Measurements from ENCODE around the gene CD58. TPM values are rescaled to one million over a fixed set of nuclear protein-coding genes. Genes with fewer than 3 reads are reported as not detected.

Gene CD58
- total RNA-seq, 2 experiments from 2014 or later = 11.1 to 12.7 TPM

DNA sequence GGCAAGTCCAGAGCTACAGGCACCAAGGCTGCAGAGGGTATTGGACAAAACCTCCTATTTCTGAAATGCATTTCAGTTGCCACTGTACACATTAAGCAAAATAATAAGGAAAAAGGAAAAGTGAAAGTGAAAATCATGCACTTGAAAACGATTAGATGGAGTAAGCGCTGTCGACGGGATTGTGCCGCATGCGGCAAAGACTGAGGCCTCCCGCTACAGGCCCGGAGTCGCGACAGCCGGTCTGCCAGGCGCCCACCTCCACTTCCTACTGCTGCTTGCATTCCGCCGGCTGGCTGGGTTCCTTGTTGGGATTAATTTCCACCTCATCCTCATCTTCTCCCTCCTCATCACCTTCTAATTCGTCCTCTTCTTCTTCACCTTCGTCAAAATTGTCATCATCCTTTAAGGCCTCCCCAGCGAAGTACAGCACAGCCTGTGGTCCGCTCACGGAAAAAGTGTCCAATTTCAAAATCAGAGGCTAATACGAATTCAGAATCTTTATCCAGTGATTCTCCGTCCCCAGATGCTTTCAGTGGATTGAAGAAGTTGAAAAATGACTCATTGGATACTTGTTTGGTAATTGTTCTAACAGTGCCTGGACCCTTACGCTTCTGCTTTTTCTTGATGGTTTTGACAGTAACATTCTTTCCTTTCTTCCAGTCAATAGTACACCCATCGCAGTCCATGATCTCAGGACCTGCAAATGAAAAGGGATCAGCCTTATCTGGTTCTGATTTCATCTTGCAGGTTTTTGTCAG, 38.0 kb downstream of the CD58 start:
- H3K4me3 Mint-ChIP-seq = no peak overlapping the region
- no peak for ATAC-seq
- no peak overlapping the region for H3K27ac Mint-ChIP-seq
- CTCF ChIA-PET = no interaction called here
- POLR2A ChIA-PET = no interaction called here
- H3K4me1 Mint-ChIP-seq (ENCODE audit: low read depth) = peaks cover 13% of the 10 kb centered on the region
- intact Hi-C loops (cut with micrococcal nuclease) = no loop called here
- no peaks in the 10 kb centered on the region for H3K27me3 Mint-ChIP-seq
- H3K36me3 Mint-ChIP-seq (ENCODE audit: low read depth) = peaks cover 40% of the 10 kb centered on the region
- no peak for DNase-seq
- TF ChIP-seq, protein P1, sequence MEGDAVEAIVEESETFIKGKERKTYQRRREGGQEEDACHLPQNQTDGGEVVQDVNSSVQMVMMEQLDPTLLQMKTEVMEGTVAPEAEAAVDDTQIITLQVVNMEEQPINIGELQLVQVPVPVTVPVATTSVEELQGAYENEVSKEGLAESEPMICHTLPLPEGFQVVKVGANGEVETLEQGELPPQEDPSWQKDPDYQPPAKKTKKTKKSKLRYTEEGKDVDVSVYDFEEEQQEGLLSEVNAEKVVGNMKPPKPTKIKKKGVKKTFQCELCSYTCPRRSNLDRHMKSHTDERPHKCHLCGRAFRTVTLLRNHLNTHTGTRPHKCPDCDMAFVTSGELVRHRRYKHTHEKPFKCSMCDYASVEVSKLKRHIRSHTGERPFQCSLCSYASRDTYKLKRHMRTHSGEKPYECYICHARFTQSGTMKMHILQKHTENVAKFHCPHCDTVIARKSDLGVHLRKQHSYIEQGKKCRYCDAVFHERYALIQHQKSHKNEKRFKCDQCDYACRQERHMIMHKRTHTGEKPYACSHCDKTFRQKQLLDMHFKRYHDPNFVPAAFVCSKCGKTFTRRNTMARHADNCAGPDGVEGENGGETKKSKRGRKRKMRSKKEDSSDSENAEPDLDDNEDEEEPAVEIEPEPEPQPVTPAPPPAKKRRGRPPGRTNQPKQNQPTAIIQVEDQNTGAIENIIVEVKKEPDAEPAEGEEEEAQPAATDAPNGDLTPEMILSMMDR (IDR thresholded peaks at IDR 0.05) = no peak
- no peaks in the 10 kb centered on the region for H3K9me3 Mint-ChIP-seq

DNA sequence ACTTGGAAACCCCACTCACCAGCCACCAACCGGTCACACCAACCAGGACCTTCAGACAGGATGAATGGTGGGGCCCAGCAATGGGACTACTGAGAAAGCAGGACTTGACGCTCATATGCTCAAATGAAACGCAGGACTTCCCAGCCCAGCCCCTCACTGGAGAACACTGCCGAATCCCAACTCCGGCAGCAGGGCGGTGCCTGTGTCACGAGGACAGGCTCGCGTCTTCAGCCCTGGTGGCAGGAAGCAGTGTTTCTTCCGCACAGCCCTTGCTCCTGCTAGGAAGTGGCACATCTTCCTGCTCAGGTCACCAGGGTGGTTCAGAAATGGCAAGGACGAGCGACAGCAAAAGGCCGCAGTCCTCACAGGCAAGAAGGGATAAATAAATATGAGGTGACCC, 38.9 kb downstream of the CD58 start:
- Mint-ChIP-seq H3K27ac (no peak overlapping the region), H3K9me3 (peaks cover 3% of the 10 kb centered on the region), H3K4me1 (ENCODE audit: low read depth) (peaks cover 7% of the 10 kb centered on the region), H3K36me3 (ENCODE audit: low read depth) (peaks cover 45% of the 10 kb centered on the region), H3K4me3 (no peak overlapping the region), H3K27me3 (no peaks in the 10 kb centered on the region)
- TF ChIP-seq, protein P1 (IDR thresholded peaks at IDR 0.05) = no peak
- POLR2A ChIA-PET = no interaction called here
- no peak for DNase-seq
- intact Hi-C loops (cut with micrococcal nuclease) = no loop called here
- CTCF ChIA-PET = no interaction called here
- no peak for ATAC-seq

DNA sequence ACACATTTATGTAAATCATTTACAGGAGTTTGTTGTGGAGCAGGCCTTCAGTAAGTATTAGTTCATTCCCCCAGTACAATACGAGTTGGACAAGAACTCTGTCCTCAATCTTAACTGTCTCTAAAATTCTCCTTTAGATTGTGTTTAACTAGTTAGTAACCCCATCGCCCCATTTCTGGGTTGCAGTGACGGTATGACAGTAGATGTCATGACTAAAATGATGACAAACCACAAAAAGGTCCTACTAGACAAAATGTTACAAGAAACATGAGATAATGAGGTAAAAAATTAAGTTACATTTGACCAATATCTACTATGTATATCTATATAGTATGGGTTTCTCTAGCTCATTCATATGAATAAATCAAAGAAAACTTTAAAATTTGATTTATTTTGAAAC, 41.1 kb downstream of the CD58 start:
- intact Hi-C loops (cut with micrococcal nuclease) = no loop called here
- no peak overlapping the region for H3K27ac Mint-ChIP-seq
- CTCF ChIA-PET = no interaction called here
- no peak overlapping the region for H3K4me3 Mint-ChIP-seq
- TF ChIP-seq, protein P1 (IDR thresholded peaks at IDR 0.05) = no peak
- peaks cover 41% of the 10 kb centered on the region for H3K36me3 Mint-ChIP-seq (ENCODE audit: low read depth)
- no peaks in the 10 kb centered on the region for H3K27me3 Mint-ChIP-seq
- H3K4me1 Mint-ChIP-seq (ENCODE audit: low read depth) = peaks cover 2% of the 10 kb centered on the region
- POLR2A ChIA-PET = interaction anchor here (0.6 kb wide), 1 partner anchor 191 kb away, joined by 4 read pairs; no protein-coding TSS in a partner anchor
- no peak for ATAC-seq
- DNase-seq = no peak
- peaks cover 3% of the 10 kb centered on the region for H3K9me3 Mint-ChIP-seq

DNA sequence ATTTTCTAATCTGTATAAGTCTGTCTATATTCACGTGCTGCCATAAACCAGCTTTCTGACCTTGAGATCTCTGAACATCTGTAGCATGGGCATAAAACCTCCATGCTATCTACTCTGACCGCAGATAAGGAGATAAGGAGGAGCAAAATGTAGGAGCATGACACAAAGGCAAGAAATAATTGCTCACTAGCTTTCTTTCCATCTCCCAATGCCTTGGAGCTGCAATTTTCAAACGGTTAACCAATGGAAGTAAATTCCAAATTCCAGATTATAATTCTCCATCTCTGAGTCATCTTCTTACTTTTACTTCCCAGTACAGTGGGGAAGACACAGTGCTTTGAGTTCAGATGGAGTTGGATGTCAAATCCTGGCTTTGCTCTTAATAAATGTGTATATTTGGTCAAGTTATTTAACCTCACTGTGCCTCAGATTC, 41.6 kb downstream of the CD58 start:
- no peak for DNase-seq
- CTCF ChIA-PET = no interaction called here
- Mint-ChIP-seq H3K4me3 (no peak overlapping the region), H3K27me3 (no peaks in the 10 kb centered on the region), H3K9me3 (peaks cover 3% of the 10 kb centered on the region), H3K4me1 (ENCODE audit: low read depth) (peaks cover 2% of the 10 kb centered on the region), H3K27ac (no peak overlapping the region), H3K36me3 (ENCODE audit: low read depth) (peaks cover 41% of the 10 kb centered on the region)
- intact Hi-C loops (cut with micrococcal nuclease) = no loop called here
- POLR2A ChIA-PET = interaction anchor here (0.6 kb wide), 1 partner anchor 313 kb away, joined by 3 read pairs; no protein-coding TSS in a partner anchor
- no peak for ATAC-seq
- TF ChIP-seq, protein P1 (IDR thresholded peaks at IDR 0.05) = no peak

DNA sequence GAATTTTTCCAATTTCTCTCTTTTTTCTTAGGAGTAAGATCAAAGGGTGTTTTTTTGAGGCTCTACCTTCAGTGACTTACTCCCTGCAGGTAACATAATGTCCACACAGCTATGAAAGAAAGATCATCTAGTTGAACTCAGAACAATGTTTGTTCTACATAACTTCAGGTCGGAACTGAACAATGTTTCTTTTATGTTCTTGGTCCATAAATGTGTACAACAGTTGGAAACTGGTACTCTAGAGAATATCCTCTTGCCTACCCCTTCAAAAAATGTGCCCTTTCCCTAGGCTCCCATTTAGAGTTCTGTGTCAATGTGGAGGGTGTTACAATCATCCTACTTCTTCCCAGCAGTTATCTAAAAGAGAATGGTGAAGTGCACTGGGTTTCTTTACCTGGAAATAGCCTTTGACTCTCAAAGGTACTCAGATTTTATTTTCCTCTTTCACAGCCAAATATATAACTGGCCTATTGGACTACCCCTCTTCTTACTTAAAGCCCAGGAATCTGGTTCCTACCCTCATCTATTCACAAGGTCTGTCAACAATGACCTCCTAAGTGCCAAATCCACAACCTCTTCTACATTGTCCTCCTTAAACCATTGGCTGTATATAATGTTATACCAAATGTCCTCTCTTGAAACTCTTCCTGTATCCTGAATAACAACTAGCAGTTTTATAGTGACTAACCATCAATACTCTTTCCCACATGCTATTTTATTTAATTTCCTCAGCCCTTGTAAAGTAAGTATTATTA, 42.3 kb downstream of the CD58 start:
- Mint-ChIP-seq H3K4me1 (ENCODE audit: low read depth) (peaks cover 2% of the 10 kb centered on the region), H3K4me3 (no peak overlapping the region), H3K9me3 (peaks cover 3% of the 10 kb centered on the region), H3K27ac (no peak overlapping the region), H3K27me3 (no peaks in the 10 kb centered on the region), H3K36me3 (ENCODE audit: low read depth) (peaks cover 34% of the 10 kb centered on the region)
- intact Hi-C loops (cut with micrococcal nuclease) = no loop called here
- ChIA-PET CTCF (no interaction called here), POLR2A (interaction anchor here (0.6 to 1.1 kb wide), 2 partner anchors 13 to 314 kb away, joined by 3 to 4 read pairs; no protein-coding TSS in a partner anchor)
- TF ChIP-seq, protein P1 (IDR thresholded peaks at IDR 0.05) = no peak
- ATAC-seq (no peak), DNase-seq (no peak)
